Epithelial cell of proximal tubule (primary cell): Measurements from ENCODE around the gene TTLL11. TPM values are rescaled to one million over a fixed set of nuclear protein-coding genes. Genes with fewer than 3 reads are reported as not detected.

Experiments
- DNase-seq: peaks from one replicate; pipeline ENCODE4 v3.0.0-alpha.2; 2011; ENCODE audit warnings: low read depth
- H3K4me3 ChIP-seq: 2 replicates; pipeline ENCODE4 v1.5.1; 2011; ENCODE audit warnings: low read depth, mild to moderate bottlenecking, low read length
- CTCF ChIP-seq: conservative IDR thresholded peaks from 2 replicates; pipeline ENCODE4 v1.5.1; 2012; ENCODE audit warnings: low read depth, mild to moderate bottlenecking, low read length
- total RNA-seq: library from RNA; depleted of rRNA; stranded (reverse); fragments of >200 nt; gene quantifications from 2 replicates; pipeline ENCODE4 v1.2.3, GENCODE V29; 2015

TTLL11 gene
- total RNA-seq, 1 donor from 2014 or later, result 0.75 TPM

GRCh38 chr9:122053567-122054350 is 39.3 kb downstream of the TTLL11 start:
- DNase-seq, result no peak
- TF ChIP-seq CTCF, result no peak
- no peak overlapping the region for H3K4me3 ChIP-seq

- H3K4me3 ChIP-seq, result no peak overlapping the region
- no peak for TF ChIP-seq CTCF
- no peak for DNase-seq
These were observed 40.0 kb downstream of the TTLL11 start for GRCh38 chr9:122053064-122053463.

GRCh38 chr9:122051351-122052321 is 41.5 kb downstream of the TTLL11 start:
- no peak for DNase-seq
- TF ChIP-seq CTCF, result no peak

GRCh38 chr9:122050167-122050566 is 42.9 kb downstream of the TTLL11 start:
- TF ChIP-seq CTCF, result no peak
- DNase-seq, result no peak
- no peak overlapping the region for H3K4me3 ChIP-seq

More at GRCh38 chr9:122051351-122052321, 41.5 kb downstream of the TTLL11 start:
- H3K4me3 ChIP-seq, result no peak overlapping the region

- no peak overlapping the region for H3K4me3 ChIP-seq
- no peak for DNase-seq
- TF ChIP-seq CTCF, result no peak
These were observed 51.1 kb downstream of the TTLL11 start for GRCh38 chr9:122042056-122042455.

- DNase-seq, result no peak
- no peak for TF ChIP-seq CTCF
These were observed 52.4 kb downstream of the TTLL11 start for GRCh38 chr9:122040561-122041242.

More at GRCh38 chr9:122040561-122041242, 52.4 kb downstream of the TTLL11 start:
- no peak overlapping the region for H3K4me3 ChIP-seq
